Activated T-cell treated with anti-CD3 and anti-CD28 coated beads, Interleukin-2, amount 50 U/mL, for 4 hours (primary cell): ENCODE data around the gene CLBA1. TPM values are rescaled to one million over a fixed set of nuclear protein-coding genes. Genes with fewer than 3 reads are reported as not detected.

Experiments used
- ATAC-seq, 2 donors: fragments of 200-7000 bp; cut with Tn5 transposase; one replicate each; pipeline ENCODE4 v1.10.0; 2021
- DNase-seq: peaks from one replicate; pipeline ENCODE4 v3.0.0-alpha.2; 2020
- H3K27me3 Mint-ChIP-seq: one replicate; pipeline ENCODE4 v1.8.0; 2021; ENCODE audit warnings: low read depth, mixed read lengths
- H3K36me3 Mint-ChIP-seq: one replicate; pipeline ENCODE4 v1.8.0; 2022; ENCODE audit warnings: mixed read lengths; ENCODE audit not compliant: insufficient read depth
- H3K4me1 Mint-ChIP-seq: one replicate; pipeline ENCODE4 v1.8.0; 2021; ENCODE audit warnings: low read depth, mixed read lengths
- H3K4me3 Mint-ChIP-seq: one replicate; pipeline ENCODE4 v1.8.0; 2021; ENCODE audit warnings: mild to moderate bottlenecking, moderate library complexity, mixed read lengths
- H3K9me3 Mint-ChIP-seq: one replicate; pipeline ENCODE4 v1.8.0; 2021; ENCODE audit warnings: mixed read lengths
- total RNA-seq, 3 donors: library from RNA; stranded (reverse); gene quantifications; one replicate each; pipeline ENCODE4 v1.2.1, GENCODE V29; 2021

CLBA1 gene
- total RNA-seq, 3 donors from 2014 or later = 2.9 to 3.8 (median 3.3) TPM

GRCh38 chr14:104954746-104955395 is 30.7 kb upstream of the CLBA1 start:
- no peaks in the 10 kb centered on the region for H3K4me1 Mint-ChIP-seq
- H3K4me3 Mint-ChIP-seq = no peak overlapping the region
- ATAC-seq (no peak), DNase-seq (no peak)
- no peaks in the 10 kb centered on the region for H3K36me3 Mint-ChIP-seq
- no peaks in the 10 kb centered on the region for H3K9me3 Mint-ChIP-seq
- peaks cover 31% of the 10 kb centered on the region for H3K27me3 Mint-ChIP-seq

- ATAC-seq = no peak
- no peaks in the 10 kb centered on the region for H3K9me3 Mint-ChIP-seq
- peaks cover 31% of the 10 kb centered on the region for H3K27me3 Mint-ChIP-seq
- no peaks in the 10 kb centered on the region for H3K4me1 Mint-ChIP-seq
- DNase-seq = no peak
- H3K4me3 Mint-ChIP-seq = no peak overlapping the region
- H3K36me3 Mint-ChIP-seq = no peaks in the 10 kb centered on the region
Observed at GRCh38 chr14:104955396-104955770, 30.2 kb upstream of the CLBA1 start.

- Mint-ChIP-seq H3K27me3 (peaks cover 31% of the 10 kb centered on the region), H3K9me3 (no peaks in the 10 kb centered on the region), H3K36me3 (no peaks in the 10 kb centered on the region), H3K4me1 (no peaks in the 10 kb centered on the region), H3K4me3 (no peak overlapping the region)
- no peak for ATAC-seq
- no peak for DNase-seq
Observed at GRCh38 chr14:104956290-104956890, 29.2 kb upstream of the CLBA1 start.

- DNase-seq (no peak), ATAC-seq (no peak)
- Mint-ChIP-seq H3K36me3 (no peaks in the 10 kb centered on the region), H3K27me3 (peaks cover 31% of the 10 kb centered on the region), H3K4me1 (no peaks in the 10 kb centered on the region), H3K4me3 (no peak overlapping the region), H3K9me3 (no peaks in the 10 kb centered on the region)
Observed at GRCh38 chr14:104957146-104958113, 28.2 kb upstream of the CLBA1 start.

GRCh38 chr14:104964546-104964945 is 21.0 kb upstream of the CLBA1 start:
- Mint-ChIP-seq H3K36me3 (no peaks in the 10 kb centered on the region), H3K9me3 (no peaks in the 10 kb centered on the region), H3K27me3 (peaks cover 25% of the 10 kb centered on the region), H3K4me1 (no peaks in the 10 kb centered on the region), H3K4me3 (no peak overlapping the region)
- ATAC-seq (no peak), DNase-seq (no peak)

- H3K27me3 Mint-ChIP-seq = peaks cover 25% of the 10 kb centered on the region
- no peaks in the 10 kb centered on the region for H3K4me1 Mint-ChIP-seq
- ATAC-seq = no peak
- H3K36me3 Mint-ChIP-seq = no peaks in the 10 kb centered on the region
- no peak for DNase-seq
- no peak overlapping the region for H3K4me3 Mint-ChIP-seq
- H3K9me3 Mint-ChIP-seq = no peaks in the 10 kb centered on the region
Observed at GRCh38 chr14:104965561-104966231, 19.9 kb upstream of the CLBA1 start.

GRCh38 chr14:104966261-104966865 is 19.2 kb upstream of the CLBA1 start:
- H3K4me3 Mint-ChIP-seq = no peak overlapping the region
- no peaks in the 10 kb centered on the region for H3K4me1 Mint-ChIP-seq
- H3K36me3 Mint-ChIP-seq = no peaks in the 10 kb centered on the region
- ATAC-seq (no peak), DNase-seq (no peak)
- peaks cover 25% of the 10 kb centered on the region for H3K27me3 Mint-ChIP-seq
- H3K9me3 Mint-ChIP-seq = no peaks in the 10 kb centered on the region

GRCh38 chr14:104966981-104967385 is 18.6 kb upstream of the CLBA1 start:
- ATAC-seq = no peak
- DNase-seq = no peak
- Mint-ChIP-seq H3K9me3 (no peaks in the 10 kb centered on the region), H3K36me3 (no peaks in the 10 kb centered on the region), H3K4me1 (no peaks in the 10 kb centered on the region), H3K27me3 (peaks cover 25% of the 10 kb centered on the region), H3K4me3 (no peak overlapping the region)

- H3K27me3 Mint-ChIP-seq = peaks cover 25% of the 10 kb centered on the region
- no peaks in the 10 kb centered on the region for H3K36me3 Mint-ChIP-seq
- no peaks in the 10 kb centered on the region for H3K9me3 Mint-ChIP-seq
- H3K4me1 Mint-ChIP-seq = no peaks in the 10 kb centered on the region
- no peak overlapping the region for H3K4me3 Mint-ChIP-seq
- DNase-seq = no peak
- peak in 1 of 2 donors; percentile 18 for ATAC-seq
Observed at GRCh38 chr14:104967386-104968152, 18.0 kb upstream of the CLBA1 start.

GRCh38 chr14:104968153-104968527 is 17.4 kb upstream of the CLBA1 start:
- DNase-seq = no peak
- Mint-ChIP-seq H3K4me3 (no peak overlapping the region), H3K27me3 (peaks cover 25% of the 10 kb centered on the region), H3K4me1 (no peaks in the 10 kb centered on the region), H3K9me3 (no peaks in the 10 kb centered on the region), H3K36me3 (no peaks in the 10 kb centered on the region)
- ATAC-seq = no peak

GRCh38 chr14:104968541-104969401 is 16.8 kb upstream of the CLBA1 start:
- H3K36me3 Mint-ChIP-seq = no peaks in the 10 kb centered on the region
- no peaks in the 10 kb centered on the region for H3K4me1 Mint-ChIP-seq
- ATAC-seq = no peak
- peaks cover 25% of the 10 kb centered on the region for H3K27me3 Mint-ChIP-seq
- no peaks in the 10 kb centered on the region for H3K9me3 Mint-ChIP-seq
- H3K4me3 Mint-ChIP-seq = no peak overlapping the region
- no peak for DNase-seq

- Mint-ChIP-seq H3K4me3 (no peak overlapping the region), H3K4me1 (no peaks in the 10 kb centered on the region), H3K9me3 (no peaks in the 10 kb centered on the region), H3K36me3 (no peaks in the 10 kb centered on the region), H3K27me3 (peaks cover 23% of the 10 kb centered on the region)
- ATAC-seq = no peak
- no peak for DNase-seq
Observed at GRCh38 chr14:104969741-104970230, 15.8 kb upstream of the CLBA1 start.
